Activated T-helper 1 cell treated with anti-CD3 and anti-CD28 coated beads, Interleukin-12 subunit alpha, Interleukin-12 subunit beta, Interleukin-2, Interleukin-4 antibody, amounts not matched to agents 30 ng/mL and 10 ng/mL and 1 ng/mL, durations not matched to agents 14 hours and 24 hours and 36 hours (primary cell): Measurements from ENCODE around the gene AKR1B15. TPM values are rescaled to one million over a fixed set of nuclear protein-coding genes. Genes with fewer than 3 reads are reported as not detected.
"Not testable (repeated sequence)": the region's sequence is repeated elsewhere in the genome, so short reads cannot be mapped to it uniquely, and the experiment has no call there.

Experiments
- DNase-seq: peaks from one replicate; pipeline ENCODE4 v3.0.0; 2021; ENCODE audit warnings: low spot score
- H3K27ac Mint-ChIP-seq: one replicate; pipeline ENCODE4 v1.8.0; 2021; ENCODE audit warnings: mild to moderate bottlenecking, mixed read lengths
- H3K27me3 Mint-ChIP-seq: one replicate; pipeline ENCODE4 v1.8.0; 2022; ENCODE audit warnings: mild to moderate bottlenecking, moderate library complexity, mixed read lengths; ENCODE audit not compliant: insufficient read depth
- H3K36me3 Mint-ChIP-seq: one replicate; pipeline ENCODE4 v1.8.0; 2021; ENCODE audit warnings: low read depth, mixed read lengths
- H3K4me1 Mint-ChIP-seq: one replicate; pipeline ENCODE4 v1.8.0; 2021; ENCODE audit warnings: low read depth, mixed read lengths
- H3K4me3 Mint-ChIP-seq: one replicate; pipeline ENCODE4 v1.8.0; 2021; ENCODE audit warnings: mild to moderate bottlenecking, moderate library complexity, mixed read lengths
- H3K9me3 Mint-ChIP-seq: one replicate; pipeline ENCODE4 v1.8.0; 2021; ENCODE audit warnings: mixed read lengths
- intact Hi-C: fragments of 100-400 bp; cut with micrococcal nuclease; formaldehyde crosslinking; loops from one replicate; pipeline ENCODE4 v1.15.1; 2024
- total RNA-seq: library from RNA; stranded (reverse); gene quantifications from 2 replicates; pipeline ENCODE4 v1.2.3, GENCODE V29; 2022

AKR1B15 gene
- total RNA-seq, 1 donor from 2014 or later: not detected

DNA sequence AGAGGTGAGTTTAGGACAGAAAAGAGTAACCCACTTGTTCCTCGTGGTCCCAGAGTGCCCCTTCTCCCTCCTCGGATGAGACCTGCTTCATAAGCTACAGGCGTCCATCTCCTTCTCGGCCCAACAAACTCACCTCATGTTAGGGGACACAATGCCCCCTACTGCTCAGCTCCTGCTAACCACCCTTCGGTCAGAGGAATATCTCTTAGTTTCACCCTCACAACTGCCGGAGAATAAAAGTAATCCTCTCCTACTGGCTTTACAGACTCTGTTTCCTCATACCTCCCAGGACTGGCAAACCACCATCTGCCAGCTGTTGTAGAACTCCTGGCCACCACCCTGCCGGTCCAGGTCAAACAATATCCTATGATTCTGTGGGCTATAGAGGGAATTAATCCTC is 3.2 kb downstream of the AKR1B15 start:
- Mint-ChIP-seq H3K4me1 (peaks cover 12% of the 10 kb centered on the region), H3K36me3 (no peaks in the 10 kb centered on the region), H3K4me3 (no peak overlapping the region), H3K9me3 (no peaks in the 10 kb centered on the region), H3K27ac (no peak overlapping the region), H3K27me3 (peaks cover 9% of the 10 kb centered on the region)
- DNase-seq: no peak
- intact Hi-C loops: no loop called here

DNA sequence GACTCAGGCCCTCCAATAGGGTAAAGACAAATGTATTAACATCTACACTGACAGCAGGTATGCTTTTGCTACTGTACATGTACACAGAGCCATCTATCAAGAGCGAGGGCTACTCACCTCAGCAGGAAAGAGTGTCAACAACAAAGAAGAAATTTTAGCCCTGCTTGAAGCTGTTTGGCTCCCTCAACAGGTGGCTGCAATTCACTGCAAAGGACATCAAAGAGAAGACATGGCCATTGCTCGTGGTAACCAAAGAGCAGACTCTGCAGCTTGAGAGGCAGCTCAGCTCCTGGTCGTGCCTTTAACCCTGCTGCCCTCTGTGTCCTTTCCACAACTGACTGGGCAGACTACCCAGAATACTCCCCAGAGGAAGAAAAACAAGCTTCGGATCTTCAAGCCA is 5.1 kb downstream of the AKR1B15 start:
- H3K36me3 Mint-ChIP-seq: no peaks in the 10 kb centered on the region
- H3K4me1 Mint-ChIP-seq: peaks cover 3% of the 10 kb centered on the region
- H3K27ac Mint-ChIP-seq: no peak overlapping the region
- H3K9me3 Mint-ChIP-seq: no peaks in the 10 kb centered on the region
- DNase-seq: no peak
- intact Hi-C loops: no loop called here
- H3K4me3 Mint-ChIP-seq: no peak overlapping the region
- H3K27me3 Mint-ChIP-seq: peaks cover 9% of the 10 kb centered on the region

GRCh38 chr7:134554417-134554966 is 5.6 kb downstream of the AKR1B15 start:
- H3K9me3 Mint-ChIP-seq: no peaks in the 10 kb centered on the region
- H3K4me1 Mint-ChIP-seq: no peaks in the 10 kb centered on the region
- H3K4me3 Mint-ChIP-seq: no peak overlapping the region
- peaks cover 8% of the 10 kb centered on the region for H3K27me3 Mint-ChIP-seq
- H3K27ac Mint-ChIP-seq: no peak overlapping the region
- no peaks in the 10 kb centered on the region for H3K36me3 Mint-ChIP-seq
- intact Hi-C loops: no loop called here
- no peak for DNase-seq

DNA sequence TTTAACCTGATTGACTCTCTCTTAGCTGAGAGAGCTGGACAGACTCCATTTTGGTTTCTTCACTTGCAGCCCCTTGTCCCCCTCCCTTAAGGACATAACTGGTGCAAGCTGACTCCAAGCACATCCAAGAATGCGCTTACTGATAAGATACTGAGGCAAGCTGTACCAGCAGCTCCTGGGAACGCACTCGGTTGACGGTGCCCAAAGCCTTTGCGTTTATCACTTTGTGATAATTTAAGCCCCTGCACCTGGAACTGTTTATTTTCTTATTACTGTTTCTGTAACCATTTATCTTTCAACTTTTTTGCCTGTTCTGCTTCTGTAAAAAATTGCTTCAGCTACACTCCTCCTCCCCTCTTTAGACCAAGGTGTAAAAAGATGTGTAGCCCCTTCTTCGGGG is 8.5 kb downstream of the AKR1B15 start:
- Mint-ChIP-seq H3K4me3 (no peak overlapping the region), H3K27ac (no peak overlapping the region), H3K36me3 (no peaks in the 10 kb centered on the region), H3K9me3 (no peaks in the 10 kb centered on the region), H3K4me1 (no peaks in the 10 kb centered on the region), H3K27me3 (peaks cover 4% of the 10 kb centered on the region)
- no peak for DNase-seq
- intact Hi-C loops: no loop called here

- Mint-ChIP-seq H3K4me1 (no peaks in the 10 kb centered on the region), H3K36me3 (no peaks in the 10 kb centered on the region), H3K9me3 (peaks cover 6% of the 10 kb centered on the region), H3K27me3 (peaks cover 4% of the 10 kb centered on the region), H3K4me3 (no peak overlapping the region), H3K27ac (no peak overlapping the region)
- intact Hi-C loops: no loop called here
- DNase-seq: no peak
These were observed 9.5 kb downstream of the AKR1B15 start for GRCh38 chr7:134558370-134558769.

GRCh38 chr7:134561616-134562015 is 12.7 kb downstream of the AKR1B15 start:
- H3K4me3 Mint-ChIP-seq, H3K9me3 Mint-ChIP-seq, H3K27me3 Mint-ChIP-seq, DNase-seq, H3K27ac Mint-ChIP-seq, intact Hi-C loops, H3K4me1 Mint-ChIP-seq, H3K36me3 Mint-ChIP-seq: not testable (repeated sequence)

GRCh38 chr7:134562136-134562535 is 13.2 kb downstream of the AKR1B15 start:
- no peak for DNase-seq
- no peaks in the 10 kb centered on the region for H3K4me1 Mint-ChIP-seq
- H3K36me3 Mint-ChIP-seq: no peaks in the 10 kb centered on the region
- H3K27ac Mint-ChIP-seq: no peak overlapping the region
- peaks cover 6% of the 10 kb centered on the region for H3K9me3 Mint-ChIP-seq
- no peak overlapping the region for H3K4me3 Mint-ChIP-seq
- H3K27me3 Mint-ChIP-seq: peaks cover 2% of the 10 kb centered on the region
- intact Hi-C loops: no loop called here

DNA sequence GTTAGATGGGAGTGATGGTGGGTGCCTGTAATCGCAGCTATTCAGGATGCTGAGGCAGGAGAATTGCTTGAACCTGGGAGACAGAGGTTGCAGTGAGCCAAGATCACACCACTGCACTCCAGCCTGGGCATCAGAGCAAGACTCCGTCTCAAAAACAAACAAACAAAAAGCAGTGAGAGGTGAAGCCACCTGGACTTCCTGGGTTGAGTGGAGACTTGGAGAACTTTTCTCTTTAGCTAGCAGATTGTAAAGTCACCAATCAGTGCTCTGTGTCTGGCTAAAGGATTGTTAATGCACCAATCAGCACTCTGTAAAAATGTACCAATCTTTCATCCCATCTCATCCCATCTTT is 14.5 kb downstream of the AKR1B15 start:
- intact Hi-C loops, DNase-seq, H3K27ac Mint-ChIP-seq, H3K27me3 Mint-ChIP-seq, H3K9me3 Mint-ChIP-seq, H3K4me3 Mint-ChIP-seq, H3K4me1 Mint-ChIP-seq, H3K36me3 Mint-ChIP-seq: not testable (repeated sequence)

- Mint-ChIP-seq H3K36me3 (no peaks in the 10 kb centered on the region), H3K9me3 (peaks cover 11% of the 10 kb centered on the region), H3K4me3 (no peak overlapping the region), H3K4me1 (no peaks in the 10 kb centered on the region), H3K27ac (no peak overlapping the region), H3K27me3 (no peaks in the 10 kb centered on the region)
- intact Hi-C loops: no loop called here
- DNase-seq: no peak
These were observed 16.8 kb downstream of the AKR1B15 start for GRCh38 chr7:134565643-134566136.

DNA sequence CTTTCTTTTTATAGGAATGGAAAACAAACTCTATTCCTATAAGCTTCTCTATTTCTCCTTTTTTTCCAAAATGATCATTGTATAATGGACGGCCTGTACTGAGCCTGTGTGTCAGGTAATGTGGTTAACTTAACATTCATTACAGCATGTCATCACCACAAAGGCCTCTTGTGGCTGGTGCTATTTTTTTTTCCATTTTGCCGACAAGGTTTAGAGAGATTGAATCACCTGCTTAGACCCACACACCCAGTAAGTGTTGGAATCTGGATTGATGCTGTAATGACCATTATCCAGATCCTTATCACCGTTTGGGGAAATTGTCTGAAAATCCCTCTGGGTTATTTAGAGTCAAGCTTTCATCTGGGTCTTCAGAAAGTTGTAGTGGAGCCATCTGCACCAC is 18.5 kb downstream of the AKR1B15 start:
- Mint-ChIP-seq H3K9me3 (peaks cover 11% of the 10 kb centered on the region), H3K27ac (no peak overlapping the region), H3K4me3 (no peak overlapping the region), H3K27me3 (no peaks in the 10 kb centered on the region), H3K36me3 (no peaks in the 10 kb centered on the region), H3K4me1 (no peaks in the 10 kb centered on the region)
- no peak for DNase-seq
- intact Hi-C loops: no loop called here

DNA sequence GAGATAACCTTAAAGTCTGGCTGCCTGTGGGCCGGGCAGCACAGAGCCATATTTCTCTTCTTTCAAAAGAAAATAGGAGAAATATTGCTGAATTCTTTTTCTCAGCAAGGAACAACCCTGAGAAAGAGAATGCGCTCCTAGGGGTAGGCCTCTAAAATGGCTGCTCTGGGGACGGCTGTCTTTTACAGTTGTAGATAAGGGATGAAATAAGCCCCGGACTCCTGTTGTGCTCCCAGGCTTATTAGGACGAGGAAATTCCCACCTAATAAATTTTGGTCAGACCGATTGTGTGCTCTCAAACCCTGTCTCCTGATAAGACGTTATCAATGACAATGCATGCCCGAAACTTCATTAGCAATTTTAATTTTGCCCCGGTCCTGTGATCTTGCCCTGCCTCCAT is 21.1 kb downstream of the AKR1B15 start:
- H3K36me3 Mint-ChIP-seq, H3K4me1 Mint-ChIP-seq, H3K4me3 Mint-ChIP-seq, H3K9me3 Mint-ChIP-seq, intact Hi-C loops, DNase-seq, H3K27me3 Mint-ChIP-seq, H3K27ac Mint-ChIP-seq: not testable (repeated sequence)

DNA sequence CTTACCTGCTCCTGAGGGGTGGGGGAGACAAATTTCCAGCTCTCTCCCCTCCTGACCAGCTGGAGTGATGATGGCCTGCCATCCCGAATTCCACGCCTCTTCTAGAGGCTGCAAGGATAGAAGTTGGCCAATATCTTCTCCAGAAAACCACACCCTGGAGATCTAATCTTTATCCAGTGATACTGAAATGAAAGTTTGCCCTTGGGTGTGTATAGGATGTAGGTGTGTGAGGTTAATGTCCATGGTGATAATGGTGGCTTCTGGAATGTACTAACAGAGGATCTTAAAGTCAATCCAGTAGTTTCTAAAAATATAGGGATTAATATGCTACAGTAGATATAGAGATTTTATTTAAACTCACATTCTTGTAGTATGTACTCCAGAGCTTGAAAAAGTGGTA is 22.2 kb downstream of the AKR1B15 start:
- Mint-ChIP-seq H3K9me3 (peaks cover 5% of the 10 kb centered on the region), H3K4me3 (no peak overlapping the region), H3K36me3 (no peaks in the 10 kb centered on the region), H3K4me1 (no peaks in the 10 kb centered on the region), H3K27me3 (peaks cover 1% of the 10 kb centered on the region), H3K27ac (no peak overlapping the region)
- intact Hi-C loops: no loop called here
- no peak for DNase-seq

DNA sequence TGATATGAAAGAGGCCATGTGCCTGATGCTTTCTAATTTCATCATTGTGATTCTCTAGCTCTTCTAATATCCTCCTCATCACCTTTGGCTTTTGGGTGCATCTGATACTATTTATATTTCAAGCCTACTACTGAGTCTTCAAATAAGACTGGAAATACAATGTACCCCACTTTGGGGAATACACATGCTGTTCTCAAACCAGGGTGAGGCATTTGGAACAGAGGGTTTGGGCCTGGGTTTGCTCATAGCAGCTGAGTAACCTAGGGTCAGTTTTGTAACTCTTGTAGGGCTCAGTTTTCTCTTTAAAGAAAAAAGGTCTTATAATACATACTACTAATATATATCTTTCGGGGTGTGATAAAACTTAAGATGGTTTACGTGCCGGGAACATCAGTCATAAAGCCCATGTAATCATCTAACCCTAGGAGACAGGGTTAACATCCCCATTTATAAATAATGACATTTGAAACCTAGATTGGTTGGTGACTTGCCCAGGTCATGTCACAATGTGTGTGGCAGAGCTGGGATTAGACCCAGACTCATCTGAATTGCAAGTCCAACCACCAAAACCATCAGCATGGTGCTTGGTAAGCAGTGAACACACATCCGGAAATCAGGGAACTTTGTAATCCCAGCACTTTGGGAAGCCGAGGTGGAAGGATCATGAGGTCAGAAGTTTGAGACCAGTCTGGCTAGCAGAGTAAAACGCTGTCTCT is 23.0 kb downstream of the AKR1B15 start:
- DNase-seq: no peak
- no peaks in the 10 kb centered on the region for H3K4me1 Mint-ChIP-seq

DNA sequence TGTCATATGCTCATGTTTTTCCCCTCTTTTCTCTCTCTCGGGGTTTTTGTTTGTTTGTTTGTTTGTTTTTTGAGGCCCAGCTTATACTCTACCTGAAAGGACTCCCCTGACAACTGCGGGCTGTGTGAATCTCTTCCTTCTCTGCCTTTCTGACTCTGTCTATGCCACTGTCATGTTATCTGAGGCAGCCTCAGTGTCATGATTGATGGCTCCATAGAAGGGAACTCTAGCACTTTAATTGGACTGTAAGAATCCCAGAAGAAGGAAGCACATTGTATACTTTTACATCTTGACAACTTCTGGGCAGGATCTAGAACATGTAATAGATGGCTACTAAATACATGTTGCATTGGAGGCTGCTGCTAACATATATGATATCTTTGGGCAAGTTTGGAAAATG is 25.4 kb downstream of the AKR1B15 start:
- H3K36me3 Mint-ChIP-seq: no peaks in the 10 kb centered on the region
- H3K27me3 Mint-ChIP-seq: peaks cover 1% of the 10 kb centered on the region
- DNase-seq: no peak
- peaks cover 5% of the 10 kb centered on the region for H3K9me3 Mint-ChIP-seq
- no peaks in the 10 kb centered on the region for H3K4me1 Mint-ChIP-seq
- H3K4me3 Mint-ChIP-seq: no peak overlapping the region
- intact Hi-C loops: no loop called here
- no peak overlapping the region for H3K27ac Mint-ChIP-seq

More for the DNA sequence above, 23.0 kb downstream of the AKR1B15 start:
- Mint-ChIP-seq H3K4me3 (no peak overlapping the region), H3K27ac (no peak overlapping the region), H3K36me3 (no peaks in the 10 kb centered on the region), H3K27me3 (peaks cover 1% of the 10 kb centered on the region), H3K9me3 (peaks cover 5% of the 10 kb centered on the region)
- intact Hi-C loops: no loop called here
